WI38 (cell line): ENCODE data around the gene BATF3.
A peak's percentile ranks its signal among the peaks of the same experiment; 100 is the strongest.
"Not testable (repeated sequence)": the region's sequence is repeated elsewhere in the genome, so short reads cannot be mapped to it uniquely, and the experiment has no call there.

ENCODE experiments used
- H3K4me3 ChIP-seq: 2 replicates; pipeline ENCODE4 v1.5.1; 2011; ENCODE audit warnings: low read depth, mild to moderate bottlenecking, control low read depth, low read length
- TF ChIP-seq, protein P1 (sequence below): IDR thresholded peaks from 2 replicates; pipeline ENCODE4 v1.5.1; 2012; ENCODE audit warnings: low read depth, mild to moderate bottlenecking, control low read depth, low read length

BATF3 gene

DNA sequence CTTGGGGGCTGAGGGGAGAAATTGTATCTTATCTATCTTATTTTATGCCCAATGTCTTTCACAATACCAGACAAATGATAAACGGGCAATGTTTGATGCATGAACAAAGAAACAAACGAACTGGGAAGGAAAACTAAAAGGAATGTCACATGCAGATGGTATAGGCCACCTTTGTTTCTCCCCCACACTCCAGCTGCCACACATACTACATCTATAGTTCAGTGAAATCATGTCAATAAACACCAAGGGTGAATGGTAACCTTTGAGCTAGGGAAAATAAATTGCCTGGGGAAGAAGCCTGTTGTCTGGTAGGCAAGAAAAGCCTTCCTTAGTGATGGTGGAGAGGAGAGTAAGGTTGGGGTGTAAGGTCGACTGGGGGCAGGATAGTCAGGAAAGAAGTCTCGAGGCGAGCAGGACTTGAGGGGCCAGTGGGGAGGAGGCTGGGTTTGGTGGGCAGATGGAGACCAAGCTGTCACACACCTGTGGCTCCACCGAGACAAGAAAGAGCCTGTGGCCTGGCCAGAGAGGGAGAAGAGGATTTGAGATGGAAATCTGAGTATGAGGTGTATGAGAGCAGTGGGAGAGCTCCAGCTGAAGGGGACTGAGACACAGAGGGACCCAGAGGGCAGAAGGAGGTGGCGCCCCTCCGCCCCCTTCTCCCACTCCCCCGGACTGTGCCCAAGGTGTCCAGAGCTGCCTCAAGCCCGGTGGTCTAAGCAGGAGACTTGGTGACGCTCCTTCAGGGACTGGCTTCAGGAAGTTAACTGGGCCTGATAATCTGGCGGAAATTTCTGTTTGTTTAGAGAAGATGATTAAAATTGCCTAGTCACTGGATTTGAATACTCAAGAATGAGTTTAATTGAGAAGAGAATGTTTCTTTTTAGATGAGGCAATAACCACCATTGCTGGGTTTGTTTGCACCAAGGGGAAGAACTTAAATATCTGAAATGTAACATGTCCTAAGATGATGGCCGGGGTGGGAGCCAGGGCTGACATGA is 53.8 kb downstream of the BATF3 start:
- TF ChIP-seq, protein P1, sequence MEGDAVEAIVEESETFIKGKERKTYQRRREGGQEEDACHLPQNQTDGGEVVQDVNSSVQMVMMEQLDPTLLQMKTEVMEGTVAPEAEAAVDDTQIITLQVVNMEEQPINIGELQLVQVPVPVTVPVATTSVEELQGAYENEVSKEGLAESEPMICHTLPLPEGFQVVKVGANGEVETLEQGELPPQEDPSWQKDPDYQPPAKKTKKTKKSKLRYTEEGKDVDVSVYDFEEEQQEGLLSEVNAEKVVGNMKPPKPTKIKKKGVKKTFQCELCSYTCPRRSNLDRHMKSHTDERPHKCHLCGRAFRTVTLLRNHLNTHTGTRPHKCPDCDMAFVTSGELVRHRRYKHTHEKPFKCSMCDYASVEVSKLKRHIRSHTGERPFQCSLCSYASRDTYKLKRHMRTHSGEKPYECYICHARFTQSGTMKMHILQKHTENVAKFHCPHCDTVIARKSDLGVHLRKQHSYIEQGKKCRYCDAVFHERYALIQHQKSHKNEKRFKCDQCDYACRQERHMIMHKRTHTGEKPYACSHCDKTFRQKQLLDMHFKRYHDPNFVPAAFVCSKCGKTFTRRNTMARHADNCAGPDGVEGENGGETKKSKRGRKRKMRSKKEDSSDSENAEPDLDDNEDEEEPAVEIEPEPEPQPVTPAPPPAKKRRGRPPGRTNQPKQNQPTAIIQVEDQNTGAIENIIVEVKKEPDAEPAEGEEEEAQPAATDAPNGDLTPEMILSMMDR = no peak
- H3K4me3 ChIP-seq = no peak overlapping the region

- TF ChIP-seq, protein P1 = no peak
- no peak overlapping the region for H3K4me3 ChIP-seq
These were observed 54.6 kb downstream of the BATF3 start for GRCh38 chr1:212644866-212645545.

DNA sequence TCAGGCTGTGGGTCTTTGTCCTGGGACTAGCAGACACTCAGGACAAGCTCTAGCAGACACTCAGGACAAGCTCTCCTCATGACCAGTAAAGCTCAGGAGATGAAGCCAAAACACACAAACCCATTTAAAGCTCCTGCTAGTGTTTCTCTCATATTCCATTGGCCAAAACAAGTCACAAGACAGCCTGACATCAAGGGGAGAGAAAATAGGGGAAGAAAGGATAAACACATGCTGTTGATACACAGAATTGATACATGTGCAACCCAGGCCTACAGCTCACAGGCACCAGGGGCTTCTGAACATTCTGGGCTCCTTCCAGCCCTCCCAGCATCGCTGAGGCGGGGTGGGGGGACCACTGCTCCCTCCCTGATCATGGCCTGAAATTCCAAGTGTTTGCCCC is 55.8 kb downstream of the BATF3 start:
- TF ChIP-seq, protein P1 = no peak

DNA sequence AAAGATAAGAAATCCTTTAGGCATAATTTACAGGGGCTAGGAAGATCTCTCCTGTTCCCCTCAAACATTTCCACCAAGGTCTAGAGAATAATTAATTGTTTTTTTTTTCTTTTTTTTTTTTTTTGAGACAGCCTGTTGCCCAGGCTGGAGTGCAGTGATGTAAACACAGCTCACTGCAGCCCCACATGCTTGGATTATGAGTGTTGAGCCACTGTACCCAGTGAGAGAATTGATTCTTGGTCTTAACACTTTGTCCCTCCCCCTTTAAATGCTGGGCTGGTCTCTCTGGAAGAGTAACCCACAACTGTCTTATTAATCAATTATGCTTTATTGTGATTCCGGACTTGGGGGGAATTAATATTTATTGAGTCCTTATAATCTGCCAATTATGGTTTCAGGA is 57.7 kb downstream of the BATF3 start:
- H3K4me3 ChIP-seq = no peak overlapping the region
- TF ChIP-seq, protein P1 = no peak

More for the DNA sequence above, 55.8 kb downstream of the BATF3 start:
- no peak overlapping the region for H3K4me3 ChIP-seq

DNA sequence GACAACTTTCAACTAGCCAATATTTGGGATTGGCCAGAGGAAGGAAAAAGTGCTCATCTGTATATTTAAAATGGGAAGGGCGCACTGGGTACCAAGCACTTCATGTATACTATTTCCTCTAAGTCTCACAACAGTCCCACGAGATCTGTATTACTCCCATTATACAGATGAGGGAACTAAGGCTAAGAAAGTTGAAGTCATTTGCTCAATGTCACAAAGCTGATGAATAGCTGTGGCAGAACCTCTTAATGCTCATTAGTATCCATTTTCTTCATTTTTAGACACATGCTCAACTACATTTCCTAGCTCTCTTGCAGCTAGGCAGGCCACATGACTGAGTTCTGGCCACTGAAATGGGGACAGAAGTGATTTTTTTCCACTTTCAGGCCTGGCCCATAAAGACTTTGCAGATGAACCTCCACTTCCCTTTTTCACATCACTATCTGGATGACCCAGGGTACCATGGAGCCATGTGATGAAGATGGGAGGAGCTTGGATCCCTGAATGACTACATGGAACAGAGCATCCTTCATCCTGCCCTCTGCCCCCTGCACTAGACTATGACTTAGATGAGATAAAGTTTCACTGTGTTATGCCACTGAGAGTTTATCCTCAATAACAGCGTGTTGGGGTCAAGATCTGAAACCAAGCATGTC is 59.3 kb downstream of the BATF3 start:
- TF ChIP-seq, protein P1 = no peak
- H3K4me3 ChIP-seq = no peak overlapping the region

DNA sequence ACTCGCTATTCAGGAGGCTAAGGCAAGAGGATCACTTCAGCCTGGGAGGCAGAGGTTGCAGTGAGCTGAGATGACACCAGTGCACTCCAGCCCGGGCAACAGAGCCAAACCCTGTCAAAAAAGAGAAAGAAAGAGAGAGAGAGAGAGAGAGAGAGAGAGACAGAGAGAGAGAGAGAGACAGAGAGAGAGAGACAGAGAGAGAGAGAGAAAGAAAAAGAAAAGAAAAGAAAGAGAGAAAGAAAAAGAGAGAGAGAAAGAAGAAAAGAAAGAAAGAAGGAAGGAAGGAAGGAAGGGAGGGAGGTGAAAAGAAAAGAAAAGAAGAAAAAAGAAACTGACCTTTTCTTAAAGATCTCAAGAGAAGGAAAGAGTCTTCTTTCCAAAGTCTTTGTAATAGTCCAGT is 60.1 kb downstream of the BATF3 start:
- H3K4me3 ChIP-seq = not testable (repeated sequence)

GRCh38 chr1:212638492-212639151 is 61.0 kb downstream of the BATF3 start:
- peak overlapping the region; percentile 22 for H3K4me3 ChIP-seq
- TF ChIP-seq, protein P1 = no peak
